ENCODE results near the gene SMARCC1.

DNA sequence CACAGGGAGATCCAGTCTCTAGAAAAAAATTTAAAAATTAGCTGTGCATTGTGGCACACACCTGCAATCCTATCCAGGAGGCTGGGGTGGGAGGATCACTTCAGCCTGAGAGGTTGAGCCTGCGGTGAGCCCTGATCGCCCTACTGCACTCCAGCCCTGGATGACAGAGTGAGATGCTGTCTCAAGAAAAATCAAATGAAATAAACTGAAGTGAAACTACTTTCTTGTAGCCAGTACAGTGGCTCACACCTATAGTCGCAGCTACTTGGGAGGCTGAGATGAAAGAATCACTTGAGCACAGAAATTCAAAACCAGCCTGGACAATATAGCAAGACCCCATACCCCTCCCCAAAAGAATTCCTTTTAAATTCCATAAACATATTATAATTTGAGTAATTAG, 35.4 kb downstream of the SMARCC1 start:
- TF ChIP-seq, protein P1, sequence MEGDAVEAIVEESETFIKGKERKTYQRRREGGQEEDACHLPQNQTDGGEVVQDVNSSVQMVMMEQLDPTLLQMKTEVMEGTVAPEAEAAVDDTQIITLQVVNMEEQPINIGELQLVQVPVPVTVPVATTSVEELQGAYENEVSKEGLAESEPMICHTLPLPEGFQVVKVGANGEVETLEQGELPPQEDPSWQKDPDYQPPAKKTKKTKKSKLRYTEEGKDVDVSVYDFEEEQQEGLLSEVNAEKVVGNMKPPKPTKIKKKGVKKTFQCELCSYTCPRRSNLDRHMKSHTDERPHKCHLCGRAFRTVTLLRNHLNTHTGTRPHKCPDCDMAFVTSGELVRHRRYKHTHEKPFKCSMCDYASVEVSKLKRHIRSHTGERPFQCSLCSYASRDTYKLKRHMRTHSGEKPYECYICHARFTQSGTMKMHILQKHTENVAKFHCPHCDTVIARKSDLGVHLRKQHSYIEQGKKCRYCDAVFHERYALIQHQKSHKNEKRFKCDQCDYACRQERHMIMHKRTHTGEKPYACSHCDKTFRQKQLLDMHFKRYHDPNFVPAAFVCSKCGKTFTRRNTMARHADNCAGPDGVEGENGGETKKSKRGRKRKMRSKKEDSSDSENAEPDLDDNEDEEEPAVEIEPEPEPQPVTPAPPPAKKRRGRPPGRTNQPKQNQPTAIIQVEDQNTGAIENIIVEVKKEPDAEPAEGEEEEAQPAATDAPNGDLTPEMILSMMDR (IDR thresholded peaks at IDR 0.05 in 8 of 11, conservative IDR thresholded peaks at IDR 0.05 in 3 of 11) = no peak
- TF ChIP-seq POLR2A (IDR thresholded peaks at IDR 0.05) = no peak

All from spleen (tissue), 7 donors.